ENCODE data around the gene LCORL.
A peak's percentile ranks its signal among the peaks of the same experiment; 100 is the strongest.
"Not testable (repeated sequence)": the region's sequence is repeated elsewhere in the genome, so short reads cannot be mapped to it uniquely, and the experiment has no call there.

LCORL gene

GRCh38 chr4:18020671-18021469 lies 685 bp downstream of the LCORL start:
- peak; percentile 11 for TF ChIP-seq CTCF (conservative IDR thresholded peaks at IDR 0.05; ENCODE audit: low read depth, low read length)
- no peak for DNase-seq (ENCODE audit: low read depth)
- H3K4me3 ChIP-seq (ENCODE audit: low read length) = peak overlapping the region; percentile 90

GRCh38 chr4:18020145-18020670 lies 1.3 kb downstream of the LCORL start:
- TF ChIP-seq CTCF (conservative IDR thresholded peaks at IDR 0.05; ENCODE audit: low read depth, low read length) = no peak
- peak overlapping the region; percentile 90 for H3K4me3 ChIP-seq (ENCODE audit: low read length)
- DNase-seq (ENCODE audit: low read depth) = no peak

DNA sequence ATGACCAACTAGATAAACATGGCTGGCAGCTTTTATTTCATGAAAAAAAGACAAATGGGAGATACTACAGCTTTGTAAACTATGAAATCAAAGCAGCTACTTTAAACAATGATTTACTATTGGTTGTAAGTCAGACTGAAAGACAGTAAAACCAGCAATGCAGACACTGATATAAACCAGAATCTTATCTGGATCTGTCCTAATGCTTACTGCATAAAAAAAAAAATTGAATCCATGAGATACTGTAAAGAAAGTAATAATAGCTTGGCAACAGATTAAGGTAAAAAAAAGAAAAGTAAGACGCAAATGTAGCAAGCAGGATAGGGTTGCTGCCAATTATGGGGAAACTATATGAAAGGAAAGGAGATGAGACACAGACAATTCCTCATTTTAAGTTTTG lies 7.3 kb downstream of the LCORL start:
- H3K4me3 ChIP-seq (ENCODE audit: low read length) = no peak overlapping the region
- no peak for DNase-seq (ENCODE audit: low read depth)
- no peak for TF ChIP-seq CTCF (conservative IDR thresholded peaks at IDR 0.05; ENCODE audit: low read depth, low read length)

DNA sequence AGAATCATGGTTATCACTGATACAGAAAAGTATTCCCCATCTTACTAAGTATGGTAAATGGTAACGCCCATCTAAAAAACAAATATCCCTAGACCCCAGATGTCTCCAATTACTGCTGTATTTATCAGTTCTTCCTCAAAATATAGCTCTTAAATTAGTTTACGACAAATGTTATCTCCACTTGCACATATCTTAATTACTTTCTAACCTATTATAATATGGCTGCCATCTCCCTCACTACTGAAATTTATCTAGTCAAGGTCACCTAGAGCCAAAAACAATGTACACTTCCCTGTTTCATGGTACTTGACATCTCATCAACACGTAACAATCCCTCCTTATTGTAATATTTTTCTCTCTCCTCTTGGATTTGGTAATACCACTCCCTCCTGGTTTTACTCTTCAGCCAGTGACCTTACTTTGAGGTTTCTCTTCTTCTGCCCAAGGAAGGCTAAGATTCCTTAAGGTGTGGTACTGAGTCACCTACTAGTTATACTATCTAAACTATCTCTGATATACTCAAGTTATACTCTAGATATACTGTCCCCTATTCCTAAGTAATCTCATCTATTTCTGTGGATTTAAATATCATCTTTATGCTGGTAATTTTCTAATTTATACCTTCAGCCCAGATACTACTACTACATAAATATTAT lies 8.6 kb downstream of the LCORL start:
- no peak for DNase-seq (ENCODE audit: low read depth)
- no peak overlapping the region for H3K4me3 ChIP-seq (ENCODE audit: low read length)
- no peak for TF ChIP-seq CTCF (conservative IDR thresholded peaks at IDR 0.05; ENCODE audit: low read depth, low read length)

DNA sequence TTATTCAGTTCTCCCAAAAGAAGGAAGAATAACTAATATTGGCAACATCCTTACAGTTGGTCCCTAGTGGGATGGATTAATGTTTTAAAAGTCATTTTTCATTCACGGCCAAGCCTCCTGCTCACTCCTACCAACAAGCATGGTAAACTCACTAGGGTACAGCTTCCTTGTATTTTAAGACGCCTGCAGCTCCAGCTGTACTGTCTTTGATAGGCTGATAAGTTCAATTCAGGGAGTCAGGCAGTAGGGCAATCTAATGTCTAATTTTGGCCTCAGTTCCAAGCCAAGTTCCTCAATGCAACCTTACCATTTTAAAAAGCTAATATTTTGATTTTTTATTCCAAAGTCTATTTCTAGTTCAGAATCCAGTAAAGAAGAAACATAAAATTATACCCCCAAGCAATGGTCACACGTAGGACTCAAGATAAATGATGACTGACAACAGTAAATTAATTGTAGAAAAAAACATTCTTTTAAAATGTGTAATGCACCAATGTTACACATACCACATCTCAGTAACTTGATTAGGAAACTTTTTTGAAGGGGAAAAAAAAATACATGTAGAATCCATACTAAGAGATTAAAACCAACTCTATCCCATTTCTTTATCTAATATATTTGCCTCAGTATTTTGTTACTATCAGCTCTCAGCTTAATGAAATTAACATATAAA lies 9.3 kb downstream of the LCORL start:
- DNase-seq (ENCODE audit: low read depth) = no peak
- no peak overlapping the region for H3K4me3 ChIP-seq (ENCODE audit: low read length)
- no peak for TF ChIP-seq CTCF (conservative IDR thresholded peaks at IDR 0.05; ENCODE audit: low read depth, low read length)

DNA sequence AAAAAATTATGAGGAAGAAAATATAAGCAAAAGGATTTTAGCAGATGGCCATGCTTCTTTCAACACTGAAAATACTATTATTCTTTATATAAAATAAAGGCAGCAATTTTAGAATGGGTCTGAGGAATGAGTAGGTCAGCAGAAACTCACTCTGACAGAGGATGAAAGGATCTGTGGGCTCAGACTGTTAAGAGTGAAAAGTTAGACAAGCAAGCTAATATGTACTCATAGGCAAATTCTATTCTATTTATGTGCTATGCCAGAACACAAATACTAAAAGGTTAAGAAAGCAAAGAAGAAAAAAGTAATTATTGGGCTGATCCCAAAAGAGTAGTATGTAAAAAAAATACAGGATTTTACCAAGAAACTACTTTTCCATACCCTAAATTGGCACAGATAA lies 13.9 kb downstream of the LCORL start:
- no peak overlapping the region for H3K4me3 ChIP-seq (ENCODE audit: low read length)
- no peak for DNase-seq (ENCODE audit: low read depth)
- TF ChIP-seq CTCF (conservative IDR thresholded peaks at IDR 0.05; ENCODE audit: low read depth, low read length) = no peak

GRCh38 chr4:18006432-18006831 lies 15.1 kb downstream of the LCORL start:
- not testable (repeated sequence) for DNase-seq (ENCODE audit: low read depth); H3K4me3 ChIP-seq (ENCODE audit: low read length)
